HTR-8/SVneo (cell line): ENCODE results near the gene IGSF23.
A peak's percentile ranks its signal among the peaks of the same experiment; 100 is the strongest.
"Not testable (repeated sequence)": the region's sequence is repeated elsewhere in the genome, so short reads cannot be mapped to it uniquely, and the experiment has no call there.

Experiments
- DNase-seq: peaks from one replicate; pipeline ENCODE4 v3.0.0; 2011; ENCODE audit warnings: low spot score, mixed read lengths; ENCODE audit not compliant: insufficient read length
- FAIRE-seq: peaks from 2 replicates; lab custom pipeline; 2011; peaks lifted over from hg19 to GRCh38; lab: Jason Lieb, UNC

The IGSF23 gene

DNA sequence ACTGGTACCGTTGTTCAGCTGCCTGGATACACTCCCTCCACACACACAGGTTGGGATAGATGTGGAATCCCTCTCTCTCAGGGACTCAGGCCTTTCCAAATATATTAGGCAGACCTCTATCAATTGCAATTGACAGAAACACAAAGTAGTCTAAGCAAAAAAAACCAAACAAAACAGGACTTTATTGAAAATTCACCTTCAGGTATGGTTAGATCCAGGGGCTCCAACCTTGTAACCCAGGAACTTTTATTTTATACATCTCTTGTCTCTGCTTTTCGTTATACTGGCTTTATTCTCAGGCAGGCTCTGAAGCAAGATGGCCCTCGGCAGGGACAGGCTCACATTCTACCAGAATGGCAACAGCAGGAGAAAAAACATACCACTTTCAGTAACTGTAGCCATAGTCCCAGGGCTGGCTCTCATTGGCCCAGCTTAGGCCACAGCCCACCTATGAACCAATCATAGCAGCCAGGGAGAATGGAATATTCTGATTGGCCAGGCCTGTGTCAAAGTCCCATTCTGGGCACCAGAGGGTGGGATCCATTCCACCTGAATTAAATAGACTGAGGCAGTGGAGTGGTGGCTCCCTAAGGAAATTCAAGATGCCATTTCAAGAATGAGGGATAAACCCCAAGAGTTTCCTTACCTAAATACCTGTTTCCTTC lies 44.8 kb downstream of the IGSF23 start:
- DNase-seq (no peak), FAIRE-seq (no peak)

- DNase-seq (no peak), FAIRE-seq (no peak)
Observed at GRCh38 chr19:44660081-44660480, 46.7 kb downstream of the IGSF23 start.

GRCh38 chr19:44661205-44661604 lies 47.8 kb downstream of the IGSF23 start:
- DNase-seq (no peak), FAIRE-seq (no peak)

DNA sequence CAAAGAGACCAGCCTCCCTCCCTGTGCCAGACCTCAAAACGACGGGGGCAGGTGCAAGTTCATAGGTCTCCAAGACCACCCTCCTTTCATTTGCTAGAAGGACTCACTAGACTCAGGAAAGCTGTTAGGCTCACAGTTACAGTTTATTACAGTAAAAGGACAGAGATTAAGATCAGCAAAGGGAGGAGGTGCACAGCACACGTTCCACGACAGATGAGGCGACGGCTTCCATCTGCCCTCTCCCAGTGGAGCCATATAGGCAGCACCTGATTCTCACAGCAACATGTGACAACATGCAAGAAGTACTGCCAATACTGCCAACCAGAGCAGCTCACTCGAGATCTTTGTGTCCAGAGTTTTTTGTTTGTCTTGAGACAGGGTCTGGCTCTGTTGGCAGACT lies 48.5 kb downstream of the IGSF23 start:
- no peak for DNase-seq
- no peak for FAIRE-seq

DNA sequence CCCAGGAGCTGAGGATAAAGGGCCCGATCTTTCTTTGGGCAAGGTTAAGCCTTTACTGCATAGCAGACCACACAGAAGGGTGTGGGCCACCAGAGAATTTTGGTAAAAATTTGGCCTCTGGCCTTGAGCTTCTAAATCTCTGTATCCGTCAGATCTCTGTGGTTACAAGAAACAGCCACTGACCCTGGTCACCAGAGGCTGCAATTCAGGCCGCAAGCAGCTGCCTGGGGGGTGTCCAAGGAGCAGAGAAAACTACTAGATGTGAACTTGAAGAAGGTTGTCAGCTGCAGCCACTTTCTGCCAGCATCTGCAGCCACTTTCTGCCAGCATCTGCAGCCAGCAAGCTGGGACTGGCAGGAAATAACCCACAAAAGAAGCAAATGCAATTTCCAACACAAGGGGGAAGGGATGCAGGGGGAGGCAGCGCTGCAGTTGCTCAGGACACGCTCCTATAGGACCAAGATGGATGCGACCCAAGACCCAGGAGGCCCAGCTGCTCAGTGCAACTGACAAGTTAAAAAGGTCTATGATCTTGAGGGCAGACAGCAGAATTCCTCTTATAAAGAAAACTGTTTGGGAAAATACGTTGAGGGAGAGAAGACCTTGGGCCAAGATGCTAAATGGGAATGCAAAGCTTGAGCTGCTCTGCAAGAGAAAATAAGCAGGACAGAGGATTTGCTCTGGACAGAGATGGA lies 49.5 kb downstream of the IGSF23 start:
- FAIRE-seq (no peak), DNase-seq (no peak)

- no peak for DNase-seq
- no peak for FAIRE-seq
Observed at GRCh38 chr19:44663996-44664395, 50.6 kb downstream of the IGSF23 start.

- DNase-seq (no peak), FAIRE-seq (no peak)
Observed at GRCh38 chr19:44664976-44665375, 51.6 kb downstream of the IGSF23 start.

DNA sequence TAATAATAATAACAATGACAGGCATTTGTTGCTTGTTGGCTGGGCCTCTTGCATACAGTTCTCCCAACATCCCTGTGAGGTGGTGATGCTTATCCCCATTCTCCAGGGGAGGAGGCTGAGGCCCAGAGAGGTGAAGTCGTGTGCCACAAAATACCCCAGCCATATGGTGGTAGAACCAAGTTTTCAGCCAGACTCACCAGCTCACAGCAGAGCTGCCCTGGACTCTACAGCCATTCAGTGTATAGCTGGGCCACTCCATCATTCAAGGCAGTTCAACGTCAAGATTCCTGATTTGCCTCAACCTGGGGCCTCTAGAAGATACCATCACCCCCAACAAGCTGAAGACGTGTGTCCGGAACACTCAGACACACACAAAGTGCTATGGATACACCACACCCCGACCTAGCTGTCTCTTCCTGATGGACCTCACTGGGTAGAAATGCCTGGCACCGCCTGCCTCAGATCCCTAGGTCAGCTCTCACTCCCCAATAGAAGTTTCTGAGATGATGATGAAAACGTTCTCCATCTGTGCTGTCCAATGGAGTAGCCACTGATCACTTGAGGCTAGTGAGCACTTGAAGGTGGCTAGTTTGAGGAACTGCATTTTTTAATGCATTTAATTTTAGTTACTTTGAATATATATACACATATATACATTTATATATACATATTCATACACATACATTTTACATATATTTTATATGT lies 53.6 kb downstream of the IGSF23 start:
- no peak for DNase-seq
- no peak for FAIRE-seq

GRCh38 chr19:44668985-44669764 lies 55.8 kb downstream of the IGSF23 start:
- DNase-seq: no peak

DNA sequence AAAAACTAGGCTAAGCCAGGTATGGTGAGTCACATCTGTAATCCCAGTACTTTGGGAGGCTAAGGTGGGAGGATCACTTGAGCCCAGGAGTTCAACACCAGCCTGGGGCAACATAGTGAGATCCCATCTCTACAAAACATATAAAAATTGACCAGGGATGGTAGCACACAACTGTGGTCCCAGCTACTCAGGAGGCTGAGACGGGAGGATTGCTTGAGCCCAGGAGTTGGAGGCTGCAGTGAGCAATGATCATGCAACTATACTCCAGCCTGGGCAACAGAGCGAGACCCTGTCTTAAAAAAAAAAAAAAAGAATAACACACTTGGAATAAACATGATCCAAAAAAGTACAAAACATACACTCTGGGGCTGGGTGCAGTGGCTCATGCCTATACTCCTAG lies 56.7 kb downstream of the IGSF23 start:
- FAIRE-seq, DNase-seq: not testable (repeated sequence)

More at GRCh38 chr19:44668985-44669764, 55.8 kb downstream of the IGSF23 start:
- FAIRE-seq: no peak

GRCh38 chr19:44671400-44671799 lies 58.0 kb downstream of the IGSF23 start, which contains the start of gene CEACAM19:
TSS of gene CEACAM19 (plus strand) at chr19:44671482. CDS start at chr19:44671932, 450 bp downstream.
- DNase-seq: no peak
- no peak for FAIRE-seq

DNA sequence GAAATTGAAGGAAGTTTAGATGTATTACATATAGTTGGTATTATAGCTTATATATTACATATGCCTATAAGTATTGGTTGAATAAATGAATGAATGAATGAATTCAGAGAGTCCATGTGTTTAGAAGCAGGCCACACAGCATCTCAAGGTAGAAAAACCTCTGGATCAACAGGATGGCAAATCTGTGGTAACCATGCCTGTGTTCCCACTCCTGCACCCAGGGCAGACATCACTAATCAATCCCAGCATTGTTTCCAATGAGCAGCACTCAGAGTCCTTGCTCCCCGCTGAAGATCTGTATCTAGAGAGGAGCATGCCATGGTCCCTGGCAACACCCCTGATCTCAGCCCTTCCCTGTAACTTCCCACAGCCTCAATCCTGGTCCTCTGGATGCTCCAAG lies 58.9 kb downstream of the IGSF23 start:
- no peak for DNase-seq
- peak; percentile 31 for FAIRE-seq

- no peak for FAIRE-seq
- DNase-seq: no peak
Observed at GRCh38 chr19:44673510-44673909, 60.1 kb downstream of the IGSF23 start.

DNA sequence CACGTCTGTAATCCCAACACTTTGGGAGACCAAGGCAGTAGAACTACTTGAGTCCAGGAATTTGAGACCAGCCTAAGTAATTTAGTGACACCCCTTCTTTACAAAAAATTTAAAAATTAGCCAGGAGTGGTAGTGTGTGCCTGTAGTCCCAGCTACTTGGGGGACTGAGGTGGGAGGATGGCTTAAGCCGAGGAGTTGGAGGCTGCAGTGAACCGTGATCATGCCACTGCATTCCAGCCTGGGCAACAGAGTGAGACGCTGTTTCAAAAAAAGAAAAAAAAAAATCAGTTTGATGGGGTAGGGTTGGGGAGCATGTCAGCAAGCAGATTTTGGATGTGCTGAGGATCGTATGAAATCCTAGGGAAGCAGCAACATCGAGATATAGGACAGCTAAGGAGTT lies 62.2 kb downstream of the IGSF23 start:
- DNase-seq: no peak
- no peak for FAIRE-seq

GRCh38 chr19:44677019-44677811 lies 63.9 kb downstream of the IGSF23 start:
- peak; percentile 52 for FAIRE-seq
- DNase-seq: no peak

- no peak for FAIRE-seq
- DNase-seq: no peak
Observed at GRCh38 chr19:44680536-44680935, 67.2 kb downstream of the IGSF23 start.

GRCh38 chr19:44681992-44682790 lies 68.8 kb downstream of the IGSF23 start:
- DNase-seq: no peak
- no peak for FAIRE-seq

GRCh38 chr19:44682807-44683206 lies 69.4 kb downstream of the IGSF23 start:
- no peak for FAIRE-seq
- no peak for DNase-seq
